Immature natural killer cell (primary cell): Measurements from ENCODE around the gene CDC14A. TPM values are rescaled to one million over a fixed set of nuclear protein-coding genes. Genes with fewer than 3 reads are reported as not detected.

Source experiments
- polyA plus RNA-seq, 3 donors: library from polyadenylated mRNA; unstranded; fragments of 300-500 nt; fragmentation: Illumina TruSeq; gene quantifications; one replicate each; pipeline ENCODE4 v1.2.3, GENCODE V29; 2021

The CDC14A gene
- polyA plus RNA-seq, 3 donors from 2014 or later: 5.8 to 15.4 (median 10.9) TPM

Other genes with a start within 250 kb of the CDC14A start
- gene SASS6, start 219.6 kb upstream of the CDC14A start, polyA plus RNA-seq: 1 to 10 TPM; 1.2 to 3.1 (median 1.8) TPM
- gene TRMT13, start 219.3 kb upstream of the CDC14A start, polyA plus RNA-seq: 1 to 10 TPM; 2.2 to 7.6 (median 5.1) TPM
- gene LRRC39, start 174.2 kb upstream of the CDC14A start, polyA plus RNA-seq: not detected
- 1 to 10 TPM in 2 of 3 donors, under 1 TPM in 1; 0.43 to 7.0 (median 3.5) TPM for gene DBT, start 102.7 kb upstream of the CDC14A start, polyA plus RNA-seq
- gene RTCA, start 86.3 kb upstream of the CDC14A start, polyA plus RNA-seq: 10 to 100 TPM; 14.7 to 28.4 (median 27.5) TPM
- gene GPR88, start 185.6 kb downstream of the CDC14A start, polyA plus RNA-seq: not detected